Measurements from ENCODE around the gene MCF2L2. TPM values are rescaled to one million over a fixed set of nuclear protein-coding genes. Genes with fewer than 3 reads are reported as not detected.
A peak's percentile ranks its signal among the peaks of the same experiment; 100 is the strongest.

The MCF2L2 gene
- total and polyA plus RNA-seq, 9 of the 15 experiments (the other 6 are each of a cell fraction or from before 2014, with no cell fraction given) = 0.56 to 4.2 (median 3.0) TPM

- TF ChIP-seq NR4A1 (CRISPR knock-in tag; IDR thresholded peaks at IDR 0.05) = no peak
- peak; percentile 84 for TF ChIP-seq NR4A1 (tag; IDR thresholded peaks at IDR 0.05)
- TF ChIP-seq SREBF1 (IDR thresholded peaks at IDR 0.05; ENCODE audit: borderline replicate concordance, low read depth, low read length) = no peak
- TF ChIP-seq ATF2 (CRISPR knock-in tag; IDR thresholded peaks at IDR 0.05) = no peak
- TF ChIP-seq ZNF146 (CRISPR knock-in tag; IDR thresholded peaks at IDR 0.05; ENCODE audit: unreplicated experiment) = no peak
- no peak for TF ChIP-seq UBTF (IDR thresholded peaks at IDR 0.05; ENCODE audit: borderline replicate concordance in 1 of 2, low read depth in 2 of 2, low read length in 2 of 2)
- no peak for TF ChIP-seq SMAD1 (IDR thresholded peaks at IDR 0.05; ENCODE audit: low read depth, low read length, partially characterized antibody)
- TF ChIP-seq ZNF609 (CRISPR knock-in tag; IDR thresholded peaks at IDR 0.05; ENCODE audit: borderline replicate concordance) = no peak
- TF ChIP-seq ZHX1 (conservative IDR thresholded peaks at IDR 0.05; ENCODE audit: low read length) = no peak
- TF ChIP-seq TCF7L2 (IDR thresholded peaks at IDR 0.05; ENCODE audit: low read depth, low read length) = no peak
- no peak for TF ChIP-seq U2AF1 (optimal IDR thresholded peaks at IDR 0.05; ENCODE audit: low read depth, low read length)
- TF ChIP-seq ZNF780A (CRISPR knock-in tag; IDR thresholded peaks at IDR 0.05) = no peak
- TF ChIP-seq ATF3 (IDR thresholded peaks at IDR 0.05) = peak; percentile 99
- TF ChIP-seq ATF3 (CRISPR knock-in tag; conservative IDR thresholded peaks at IDR 0.05) = peak; percentile 72; the same call in 1 of the 2 replicates
- no peak for TF ChIP-seq CBX5 (IDR thresholded peaks at IDR 0.05; ENCODE audit: borderline replicate concordance, low read depth)
Observed at GRCh38 chr3:183287301-183287971, 141.0 kb downstream of the MCF2L2 start (continued).
